ENCODE results near the gene SIX2.

- TF ChIP-seq CTCF (IDR thresholded peaks at IDR 0.05; ENCODE audit: low read depth, low read length, missing input control) (no peak), SP1 (IDR thresholded peaks at IDR 0.05) (no peak), ZBTB33 (IDR thresholded peaks at IDR 0.05) (no peak), RAD21 (IDR thresholded peaks at IDR 0.05) (no peak), REST (IDR thresholded peaks at IDR 0.05) (no peak), YY1 (IDR thresholded peaks at IDR 0.05) (no peak), MAX (IDR thresholded peaks at IDR 0.05) (no peak), EGR1 (IDR thresholded peaks at IDR 0.05; ENCODE audit: low read depth in 2 of 2) (no peak), GABPA (IDR thresholded peaks at IDR 0.05 in 1 of 2, conservative IDR thresholded peaks at IDR 0.05 in 1 of 2) (no peak), RXRA (IDR thresholded peaks at IDR 0.05) (no peak), FOXA1 (IDR thresholded peaks at IDR 0.05) (no peak)
These were observed 15.5 kb upstream of the SIX2 start for GRCh38 chr2:45024600-45025291.
